ENCODE data around the gene TMEM30A.

The TMEM30A gene

GRCh38 chr6:75266716-75267291, 17.8 kb downstream of the TMEM30A start:
- no peak for DNase-seq (ENCODE audit: low read depth in 4 of 4, low spot score in 1 of 4)

GRCh38 chr6:75263401-75263750, 21.2 kb downstream of the TMEM30A start:
- no peak for DNase-seq (ENCODE audit: low read depth in 4 of 4, low spot score in 1 of 4)

- DNase-seq (ENCODE audit: low read depth in 4 of 4, low spot score in 1 of 4), result no peak
Measured at GRCh38 chr6:75262716-75263400, 21.7 kb downstream of the TMEM30A start.

- DNase-seq (ENCODE audit: low read depth in 4 of 4, low spot score in 1 of 4), result no peak
Measured at GRCh38 chr6:75261299-75261698, 23.3 kb downstream of the TMEM30A start.

- no peak for DNase-seq (ENCODE audit: low read depth in 4 of 4, low spot score in 1 of 4)
Measured at GRCh38 chr6:75257343-75258087, 27.1 kb downstream of the TMEM30A start.

- no peak for DNase-seq (ENCODE audit: low read depth in 4 of 4, low spot score in 1 of 4)
Measured at GRCh38 chr6:75250552-75250951, 34.0 kb downstream of the TMEM30A start.

- DNase-seq (ENCODE audit: low read depth in 4 of 4, low spot score in 1 of 4), result no peak
Measured at GRCh38 chr6:75249837-75250236, 34.8 kb downstream of the TMEM30A start.

GRCh38 chr6:75246386-75246785, 38.2 kb downstream of the TMEM30A start:
- DNase-seq (ENCODE audit: low read depth in 4 of 4, low spot score in 1 of 4), result no peak

- DNase-seq (ENCODE audit: low read depth in 4 of 4, low spot score in 1 of 4), result no peak
Measured at GRCh38 chr6:75244063-75244584, 40.5 kb downstream of the TMEM30A start.

GRCh38 chr6:75243333-75244062, 41.1 kb downstream of the TMEM30A start, which contains the start of gene COX7A2:
COX7A2 (minus strand) TSS chr6:75243801; CDS start chr6:75243734, 67 bp downstream.
- peak; percentile 53 to 78 (median 70) for DNase-seq (ENCODE audit: low read depth in 4 of 4, low spot score in 1 of 4)

GRCh38 chr6:75236630-75237029, 48.0 kb downstream of the TMEM30A start:
- DNase-seq (ENCODE audit: low read depth in 4 of 4, low spot score in 1 of 4), result no peak

- no peak for DNase-seq (ENCODE audit: low read depth in 4 of 4, low spot score in 1 of 4)
Measured at GRCh38 chr6:75235271-75235670, 49.3 kb downstream of the TMEM30A start.

- no peak for DNase-seq (ENCODE audit: low read depth in 4 of 4, low spot score in 1 of 4)
Measured at GRCh38 chr6:75234126-75234865, 50.3 kb downstream of the TMEM30A start.

GRCh38 chr6:75233092-75233615, 51.4 kb downstream of the TMEM30A start:
- DNase-seq (ENCODE audit: low read depth in 4 of 4, low spot score in 1 of 4), result no peak

- no peak for DNase-seq (ENCODE audit: low read depth in 4 of 4, low spot score in 1 of 4)
Measured at GRCh38 chr6:75230484-75231325, 53.9 kb downstream of the TMEM30A start.

GRCh38 chr6:75224303-75224926, 60.2 kb downstream of the TMEM30A start:
- DNase-seq (ENCODE audit: low read depth in 4 of 4, low spot score in 1 of 4), result no peak

- DNase-seq (ENCODE audit: low read depth in 4 of 4, low spot score in 1 of 4), result no peak
Measured at GRCh38 chr6:75223428-75223827, 61.2 kb downstream of the TMEM30A start.

- DNase-seq (ENCODE audit: low read depth in 4 of 4, low spot score in 1 of 4), result no peak
Measured at GRCh38 chr6:75222261-75222660, 62.3 kb downstream of the TMEM30A start.

GRCh38 chr6:75221116-75221515, 63.5 kb downstream of the TMEM30A start:
- DNase-seq (ENCODE audit: low read depth in 4 of 4, low spot score in 1 of 4), result no peak

Data from stimulated activated CD4-positive, alpha-beta T cell treated with anti-CD3 and anti-CD28 coated beads, Interleukin-1b, Interleukin-23, amount 100 ng/mL, for 24 hours (primary cell).